ENCODE results near the gene MACROD2. TPM values are rescaled to one million over a fixed set of nuclear protein-coding genes. Genes with fewer than 3 reads are reported as not detected.

The MACROD2 gene
- total and polyA plus RNA-seq, 8 donors = 0.78 to 31.3 (median 10.9) TPM; not detected in 1

DNA sequence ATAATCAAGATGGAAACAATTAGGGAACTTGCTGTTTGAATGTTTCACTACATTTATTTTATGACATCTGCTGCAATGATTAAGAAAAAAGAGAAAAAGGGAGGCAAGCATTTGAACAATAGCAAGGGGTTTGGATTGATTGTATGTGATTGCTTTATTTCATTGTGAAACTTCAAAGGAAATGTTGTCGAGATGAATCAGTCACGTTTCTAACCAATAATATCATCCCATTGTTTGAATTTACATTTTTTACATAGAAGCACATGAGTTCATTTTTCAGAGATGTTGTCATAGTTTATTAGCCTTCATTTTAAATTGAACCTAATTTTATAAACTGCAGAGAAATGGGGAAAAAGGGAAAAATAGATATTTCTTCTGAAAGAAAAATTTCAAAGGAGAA is 2006.0 kb downstream of the MACROD2 start:
- no peak overlapping the region for H3K4me3 ChIP-seq
- TF ChIP-seq POLR2A (IDR thresholded peaks at IDR 0.05) (no peak), POLR2AphosphoS5 (IDR thresholded peaks at IDR 0.05) (no peak), EP300 (IDR thresholded peaks at IDR 0.05) (no peak)
- TF ChIP-seq, protein P1, sequence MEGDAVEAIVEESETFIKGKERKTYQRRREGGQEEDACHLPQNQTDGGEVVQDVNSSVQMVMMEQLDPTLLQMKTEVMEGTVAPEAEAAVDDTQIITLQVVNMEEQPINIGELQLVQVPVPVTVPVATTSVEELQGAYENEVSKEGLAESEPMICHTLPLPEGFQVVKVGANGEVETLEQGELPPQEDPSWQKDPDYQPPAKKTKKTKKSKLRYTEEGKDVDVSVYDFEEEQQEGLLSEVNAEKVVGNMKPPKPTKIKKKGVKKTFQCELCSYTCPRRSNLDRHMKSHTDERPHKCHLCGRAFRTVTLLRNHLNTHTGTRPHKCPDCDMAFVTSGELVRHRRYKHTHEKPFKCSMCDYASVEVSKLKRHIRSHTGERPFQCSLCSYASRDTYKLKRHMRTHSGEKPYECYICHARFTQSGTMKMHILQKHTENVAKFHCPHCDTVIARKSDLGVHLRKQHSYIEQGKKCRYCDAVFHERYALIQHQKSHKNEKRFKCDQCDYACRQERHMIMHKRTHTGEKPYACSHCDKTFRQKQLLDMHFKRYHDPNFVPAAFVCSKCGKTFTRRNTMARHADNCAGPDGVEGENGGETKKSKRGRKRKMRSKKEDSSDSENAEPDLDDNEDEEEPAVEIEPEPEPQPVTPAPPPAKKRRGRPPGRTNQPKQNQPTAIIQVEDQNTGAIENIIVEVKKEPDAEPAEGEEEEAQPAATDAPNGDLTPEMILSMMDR (IDR thresholded peaks at IDR 0.05) = no peak
- H3K4me1 ChIP-seq = peaks cover 0 to 11% (median 2%) of the 10 kb centered on the region in 4 donors
- no peak for DNase-seq
- no peaks in the 10 kb centered on the region for H3K27me3 ChIP-seq
- H3K27ac ChIP-seq = no peak overlapping the region
- intact Hi-C loops (cut with DNase I; ENCODE audit: low total_unique reads) = no loop called here
- H3K9me3 ChIP-seq = peaks cover 0 to 21% (median 14%) of the 10 kb centered on the region in 4 donors
- 80 to 94% (median 88%) methylated on average over 2 of the region's 2 CpGs for WGBS, 5 donors
- no peaks in the 10 kb centered on the region for H3K36me3 ChIP-seq

DNA sequence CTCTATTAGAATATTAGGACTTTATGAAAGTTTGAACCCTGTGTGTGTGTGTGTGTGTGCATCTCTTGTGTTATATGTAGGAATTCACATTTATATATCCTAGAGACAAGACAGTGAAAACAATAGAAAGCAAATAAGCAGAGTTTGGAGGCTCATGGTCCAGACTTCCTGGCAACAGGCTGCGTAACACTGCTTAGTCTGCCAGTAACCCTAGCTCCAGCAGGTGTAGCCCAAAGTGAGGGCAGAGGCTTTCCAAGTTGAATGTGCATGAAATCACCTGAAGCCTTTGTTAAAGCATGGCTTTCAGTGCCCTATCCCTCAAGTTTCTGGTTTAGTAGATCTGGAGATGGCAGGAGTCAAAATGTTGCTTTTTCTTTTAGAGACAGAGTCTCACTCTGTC is 2008.0 kb downstream of the MACROD2 start:
- Histone ChIP-seq H3K4me1 (peaks cover 0 to 11% (median 2%) of the 10 kb centered on the region in 4 donors), H3K9me3 (peaks cover 0 to 3% (median under 1%) of the 10 kb centered on the region in 4 donors), H3K36me3 (no peaks in the 10 kb centered on the region), H3K27ac (no peak overlapping the region), H3K27me3 (no peaks in the 10 kb centered on the region), H3K4me3 (no peak overlapping the region)
- DNase-seq = no peak
- TF ChIP-seq POLR2A (IDR thresholded peaks at IDR 0.05) (no peak), EP300 (IDR thresholded peaks at IDR 0.05) (no peak), POLR2AphosphoS5 (IDR thresholded peaks at IDR 0.05) (no peak)
- TF ChIP-seq, protein P1 (IDR thresholded peaks at IDR 0.05) = no peak
- WGBS, 5 donors = 68 to 88% (median 75%) methylated on average over 1 of the region's 1 CpG
- intact Hi-C loops (cut with DNase I; ENCODE audit: low total_unique reads) = no loop called here

DNA sequence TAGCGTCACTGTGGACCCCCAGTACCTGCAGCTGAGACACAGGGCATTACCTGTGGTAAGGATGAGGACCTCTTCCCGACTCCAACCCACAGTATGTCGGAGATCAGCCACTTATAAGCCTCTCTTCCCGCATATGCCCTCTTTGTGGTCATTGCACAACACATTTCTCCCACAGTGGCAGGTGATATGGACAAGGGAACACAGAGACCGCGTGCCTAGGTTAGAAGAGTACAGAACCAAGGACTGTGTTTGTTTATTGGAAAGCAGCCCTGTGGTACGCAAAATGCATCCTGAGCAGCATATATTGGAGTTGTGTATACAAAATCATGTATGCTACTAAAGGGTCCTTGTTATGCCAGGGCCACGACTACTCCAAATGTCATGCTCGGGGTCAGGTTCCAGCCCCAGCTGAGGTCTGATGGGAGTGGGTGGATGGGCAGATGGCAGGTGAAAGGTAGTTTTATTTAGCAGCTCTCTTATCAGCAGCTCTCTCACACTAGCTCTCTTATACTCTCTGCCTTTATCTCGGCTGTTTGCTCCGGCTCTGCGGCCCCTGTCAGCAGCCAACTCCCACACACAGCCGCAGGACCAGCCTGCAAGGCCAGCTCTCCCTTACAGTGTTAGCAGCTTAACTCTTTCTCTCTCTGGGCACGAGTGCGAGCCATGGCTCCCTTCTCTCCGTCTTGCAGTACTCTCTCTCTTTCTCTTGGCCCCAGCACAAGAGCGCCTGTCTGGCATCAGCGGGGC is 2009.0 kb downstream of the MACROD2 start:
- TF ChIP-seq EP300 (IDR thresholded peaks at IDR 0.05) = no peak
- TF ChIP-seq, protein P1 (IDR thresholded peaks at IDR 0.05) = no peak
- TF ChIP-seq POLR2AphosphoS5 (IDR thresholded peaks at IDR 0.05) = no peak
- TF ChIP-seq POLR2A (IDR thresholded peaks at IDR 0.05) = no peak
- Histone ChIP-seq H3K27ac (peak overlapping the region in 2 of 5 donors; percentile 22 to 33), H3K4me1 (peaks cover 0 to 11% (median 2%) of the 10 kb centered on the region in 4 donors), H3K9me3 (no peaks in the 10 kb centered on the region), H3K27me3 (no peaks in the 10 kb centered on the region), H3K4me3 (no peak overlapping the region), H3K36me3 (no peaks in the 10 kb centered on the region)
- 28 to 66% (median 52%) methylated on average over 18 of the region's 18 CpGs for WGBS, 5 donors
- peak; percentile 70 to 73 for DNase-seq
- intact Hi-C loops (cut with DNase I; ENCODE audit: low total_unique reads) = no loop called here

DNA sequence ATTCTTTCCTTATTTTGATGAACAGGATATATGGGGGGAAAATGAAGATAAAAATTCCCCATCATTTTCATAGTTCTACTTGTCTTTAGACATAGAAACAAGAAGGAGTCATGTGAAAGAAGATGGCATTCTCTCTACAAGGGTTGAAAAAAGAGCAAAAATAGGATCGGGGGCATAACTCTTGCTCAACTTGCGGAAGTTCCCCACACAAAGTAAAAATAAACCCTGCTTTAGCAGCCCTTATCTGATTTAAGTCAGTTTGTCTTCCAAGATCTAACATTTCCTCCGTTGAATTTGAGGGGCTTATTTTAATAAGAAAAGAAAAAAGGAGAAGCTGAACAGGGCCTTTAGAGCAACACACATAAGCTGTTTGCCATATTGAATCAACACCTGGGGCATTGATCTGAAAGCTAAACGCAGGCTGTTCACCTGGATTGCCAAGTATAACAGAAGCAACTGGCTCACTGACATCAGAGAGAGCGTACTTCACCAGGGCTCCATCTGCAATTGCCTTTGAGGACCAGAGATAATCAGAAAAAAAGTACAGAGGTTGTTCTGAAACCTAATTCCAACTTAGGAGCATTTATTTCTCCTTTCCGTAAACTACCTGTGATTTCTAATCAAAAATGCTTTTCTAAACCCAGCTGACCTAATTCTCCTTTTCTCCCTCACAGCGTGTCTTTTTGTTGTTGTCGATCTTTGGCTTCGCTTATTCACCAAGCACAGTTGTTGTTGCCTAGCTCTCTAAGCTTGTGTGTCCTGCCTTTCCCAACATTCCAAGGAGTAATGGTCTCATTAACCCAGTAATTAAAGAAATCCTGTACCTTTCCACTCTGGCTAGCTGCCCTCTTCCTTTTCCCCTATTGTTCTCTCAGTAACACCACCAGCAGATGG is 2010.0 kb downstream of the MACROD2 start:
- no peak overlapping the region for H3K4me3 ChIP-seq
- peaks cover 0 to 11% (median 2%) of the 10 kb centered on the region in 4 donors for H3K4me1 ChIP-seq
- H3K27ac ChIP-seq = peak overlapping the region in 1 of 5 donors; percentile 22
- no peaks in the 10 kb centered on the region for H3K27me3 ChIP-seq
- no peaks in the 10 kb centered on the region for H3K9me3 ChIP-seq
- intact Hi-C loops (cut with DNase I; ENCODE audit: low total_unique reads) = no loop called here
- 55 to 69% (median 65%) methylated on average over 9 of the region's 9 CpGs for WGBS, 5 donors
- no peak for TF ChIP-seq POLR2AphosphoS5 (IDR thresholded peaks at IDR 0.05)
- TF ChIP-seq, protein P1 (IDR thresholded peaks at IDR 0.05) = no peak
- TF ChIP-seq POLR2A (IDR thresholded peaks at IDR 0.05) = no peak
- TF ChIP-seq EP300 (IDR thresholded peaks at IDR 0.05) = no peak
- H3K36me3 ChIP-seq = no peaks in the 10 kb centered on the region
- no peak for DNase-seq
